Immature natural killer cell (primary cell): ENCODE data around the gene ZC3H11A. TPM values are rescaled to one million over a fixed set of nuclear protein-coding genes. Genes with fewer than 3 reads are reported as not detected.
"Not testable (repeated sequence)": the region's sequence is repeated elsewhere in the genome, so short reads cannot be mapped to it uniquely, and the experiment has no call there.

ENCODE experiments used
- DNase-seq, 3 donors: peaks; one replicate each; pipeline ENCODE4 v3.0.0; 2022; ENCODE audit warnings: mixed read lengths in 1 of 3
- H3K27ac Mint-ChIP-seq, 6 donors: one replicate each; pipeline ENCODE4 v1.8.0; 2020; ENCODE audit warnings: mixed read lengths in 6 of 6, mild to moderate bottlenecking in 5 of 6, inconsistent platforms in 4 of 6, moderate library complexity in 3 of 6
- H3K27me3 Mint-ChIP-seq, 3 donors: one replicate each; pipeline ENCODE4 v1.8.0; 2020 to 2021; ENCODE audit warnings: low read depth in 3 of 3, mild to moderate bottlenecking in 3 of 3, mixed read lengths in 3 of 3, moderate library complexity in 3 of 3, inconsistent platforms in 1 of 3
- H3K36me3 Mint-ChIP-seq, 3 donors: one replicate each; pipeline ENCODE4 v1.8.0; 2020; ENCODE audit warnings: mixed read lengths in 3 of 3, inconsistent platforms in 2 of 3, mild to moderate bottlenecking in 2 of 3
- H3K4me1 Mint-ChIP-seq, 2 donors: one replicate each; pipeline ENCODE4 v1.8.0; 2020; ENCODE audit warnings: inconsistent platforms in 2 of 2, mild to moderate bottlenecking in 2 of 2, mixed read lengths in 2 of 2, moderate library complexity in 1 of 2
- H3K4me3 Mint-ChIP-seq, 5 donors: one replicate each; pipeline ENCODE4 v1.8.0; 2020; ENCODE audit warnings: mild to moderate bottlenecking in 5 of 5, mixed read lengths in 5 of 5, inconsistent platforms in 3 of 5, moderate library complexity in 3 of 5
- H3K9me3 Mint-ChIP-seq, 6 donors: one replicate each; pipeline ENCODE4 v1.8.0; 2020; ENCODE audit warnings: mild to moderate bottlenecking in 6 of 6, mixed read lengths in 6 of 6, inconsistent platforms in 4 of 6, moderate library complexity in 3 of 6
- polyA plus RNA-seq, 3 donors: library from polyadenylated mRNA; unstranded; fragments of 300-500 nt; fragmentation: Illumina TruSeq; gene quantifications; one replicate each; pipeline ENCODE4 v1.2.3, GENCODE V29; 2021

ZC3H11A gene
- polyA plus RNA-seq, 3 donors from 2014 or later = 23.2 to 50.4 (median 34.4) TPM

DNA sequence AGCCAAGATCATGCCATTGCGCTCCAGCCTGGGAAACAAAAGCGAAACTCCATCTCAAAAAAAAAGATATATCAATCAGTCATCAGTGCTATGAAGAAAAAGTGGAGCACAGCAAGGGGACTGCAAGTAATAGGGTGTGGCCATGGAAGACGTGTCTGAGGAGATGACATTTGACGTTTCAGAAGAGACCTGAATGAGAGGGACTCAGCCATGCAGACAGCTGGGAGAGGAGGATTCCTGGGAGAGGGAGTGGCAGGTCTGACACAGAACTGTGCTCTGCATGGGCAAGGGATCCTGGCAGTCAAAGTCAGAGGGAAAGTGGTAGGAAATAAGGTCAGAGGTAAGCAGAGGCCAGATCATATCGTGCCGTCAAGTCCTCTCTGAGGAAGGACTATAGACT, 27.2 kb upstream of the ZC3H11A start:
- H3K27ac Mint-ChIP-seq = peak overlapping the region; percentile 86 to 96 (median 87)
- peaks cover 51 to 63% of the 10 kb centered on the region in 2 donors for H3K4me1 Mint-ChIP-seq
- H3K27me3 Mint-ChIP-seq = peaks cover 2 to 11% (median 7%) of the 10 kb centered on the region in 3 donors
- peaks cover 11 to 23% (median 20%) of the 10 kb centered on the region in 3 donors for H3K36me3 Mint-ChIP-seq
- DNase-seq = no peak
- H3K9me3 Mint-ChIP-seq = no peaks in the 10 kb centered on the region
- H3K4me3 Mint-ChIP-seq = peak overlapping the region; percentile 63 to 83 (median 74)

DNA sequence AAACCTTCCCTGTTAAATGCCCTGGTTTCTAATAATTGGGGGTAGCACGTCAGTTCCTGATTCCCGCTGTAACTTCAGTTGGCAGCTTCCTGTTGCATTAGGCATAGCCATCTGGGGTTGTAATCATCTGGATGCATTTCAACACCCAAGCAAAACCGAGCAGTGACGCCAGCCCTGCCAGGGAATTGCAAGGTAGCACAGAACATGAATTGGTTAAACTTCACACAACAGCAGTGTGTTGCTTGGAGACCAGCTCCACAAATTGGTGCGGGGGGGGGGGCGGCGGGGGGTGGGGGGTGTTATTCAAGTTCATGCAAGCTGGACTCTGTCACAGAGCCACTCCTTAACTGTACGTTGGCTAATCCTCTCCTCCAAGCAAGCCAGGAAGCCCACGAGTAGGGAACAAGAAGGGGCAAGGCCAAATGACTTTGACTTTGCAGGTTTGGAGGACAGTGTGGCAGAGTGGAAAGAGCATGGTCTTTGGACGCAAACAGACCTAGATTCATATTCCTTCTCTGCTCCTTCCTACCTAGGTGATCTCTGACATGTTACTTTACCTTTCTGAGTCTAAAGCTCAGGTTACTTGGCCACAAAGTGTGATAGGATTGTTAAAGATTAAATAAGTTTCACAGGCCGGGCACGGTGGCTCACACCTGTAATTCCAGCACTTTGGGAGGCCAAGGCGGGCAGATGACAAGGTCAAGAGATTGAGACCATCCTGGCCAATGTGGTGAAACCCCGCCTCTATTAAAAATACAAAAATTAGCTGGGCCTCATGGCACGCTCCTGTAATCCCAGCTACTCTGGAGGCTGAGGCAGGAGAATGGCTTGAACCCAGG, 25.7 kb upstream of the ZC3H11A start:
- Mint-ChIP-seq H3K27ac (peak overlapping the region; percentile 86 to 96 (median 91)), H3K36me3 (peaks cover 16 to 34% (median 31%) of the 10 kb centered on the region in 3 donors), H3K27me3 (peaks cover 2 to 11% (median 6%) of the 10 kb centered on the region in 3 donors), H3K4me1 (peaks cover 36 to 48% of the 10 kb centered on the region in 2 donors), H3K4me3 (peak overlapping the region; percentile 63 to 79 (median 74)), H3K9me3 (no peaks in the 10 kb centered on the region)
- peak; percentile 32 to 42 (median 39) for DNase-seq

DNA sequence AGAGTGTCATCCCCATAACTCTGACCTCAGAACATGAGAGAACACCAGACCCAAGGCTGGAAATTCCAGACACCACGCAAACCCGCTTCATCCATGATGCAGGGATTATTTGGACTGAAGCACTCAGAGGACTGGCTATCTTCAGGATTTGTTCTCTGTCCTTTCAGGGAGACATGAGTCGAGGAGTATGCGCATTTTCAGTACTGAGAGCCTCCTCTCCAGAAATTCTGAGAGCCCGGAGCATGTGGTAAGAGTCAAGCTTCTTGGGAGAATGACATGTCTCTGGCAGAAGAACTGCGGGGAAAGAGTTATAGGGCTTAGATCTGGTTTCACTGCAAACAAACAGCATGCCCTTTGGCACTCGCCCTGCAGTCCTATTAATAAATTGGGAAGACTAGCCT, 23.5 kb upstream of the ZC3H11A start:
- Mint-ChIP-seq H3K4me1 (peaks cover 35 to 54% of the 10 kb centered on the region in 2 donors), H3K9me3 (no peaks in the 10 kb centered on the region), H3K36me3 (peaks cover 18 to 46% (median 37%) of the 10 kb centered on the region in 3 donors), H3K27ac (peak overlapping the region; percentile 70 to 96 (median 81)), H3K4me3 (no peak overlapping the region), H3K27me3 (peaks cover 0 to 4% (median 0%) of the 10 kb centered on the region in 3 donors)
- no peak for DNase-seq

DNA sequence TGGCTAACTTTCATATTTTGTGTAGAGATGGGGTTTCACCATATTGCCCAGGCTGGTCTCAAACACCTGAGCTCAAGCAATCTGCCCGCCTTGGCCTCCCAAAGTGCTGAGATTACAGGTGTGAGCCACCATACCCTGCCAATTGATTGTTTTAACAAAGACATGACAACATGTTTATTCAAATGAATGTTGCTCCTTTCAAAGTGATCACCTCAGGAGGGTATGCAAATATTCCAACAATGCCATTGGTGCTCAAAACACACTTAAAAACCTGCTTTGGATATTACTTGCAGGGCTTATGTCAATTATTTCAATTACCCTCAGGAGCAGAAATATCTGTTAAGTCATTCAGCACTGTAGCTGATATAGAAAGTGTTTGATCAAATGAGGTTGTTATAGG, 22.6 kb upstream of the ZC3H11A start:
- peaks cover 0 to 4% (median 0%) of the 10 kb centered on the region in 3 donors for H3K27me3 Mint-ChIP-seq

DNA sequence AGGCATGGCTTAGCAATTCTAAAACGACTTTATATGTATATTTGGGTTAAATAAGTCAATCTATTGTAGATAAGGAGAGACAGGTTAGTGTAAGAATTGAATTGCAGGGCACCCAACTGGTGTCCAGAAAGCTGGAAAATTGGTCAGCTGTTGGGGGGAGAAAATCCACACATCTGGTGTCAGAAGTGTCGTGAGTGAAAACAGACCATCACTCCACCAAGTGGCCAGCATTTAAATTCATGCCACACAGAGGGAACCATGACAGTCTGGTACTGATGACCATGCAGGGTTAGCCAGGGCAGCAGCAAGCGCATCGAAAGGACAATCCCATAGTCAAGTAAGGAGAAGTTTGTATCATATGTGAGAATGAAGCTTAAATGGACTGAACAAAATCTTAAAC, 18.8 kb upstream of the ZC3H11A start:
- Mint-ChIP-seq H3K27ac (peak overlapping the region; percentile 69 to 82 (median 70)), H3K27me3 (no peaks in the 10 kb centered on the region), H3K4me1 (peaks cover 7 to 17% of the 10 kb centered on the region in 2 donors), H3K4me3 (no peak overlapping the region), H3K36me3 (peaks cover 7 to 29% (median 21%) of the 10 kb centered on the region in 3 donors), H3K9me3 (no peaks in the 10 kb centered on the region)
- DNase-seq = no peak

More for the DNA sequence above, 22.6 kb upstream of the ZC3H11A start:
- Mint-ChIP-seq H3K27ac (peak overlapping the region in 5 of 6 donors; percentile 24 to 59 (median 40)), H3K36me3 (peaks cover 18 to 47% (median 37%) of the 10 kb centered on the region in 3 donors), H3K4me3 (no peak overlapping the region), H3K4me1 (peaks cover 32 to 55% of the 10 kb centered on the region in 2 donors), H3K9me3 (no peaks in the 10 kb centered on the region)
- DNase-seq = no peak

DNA sequence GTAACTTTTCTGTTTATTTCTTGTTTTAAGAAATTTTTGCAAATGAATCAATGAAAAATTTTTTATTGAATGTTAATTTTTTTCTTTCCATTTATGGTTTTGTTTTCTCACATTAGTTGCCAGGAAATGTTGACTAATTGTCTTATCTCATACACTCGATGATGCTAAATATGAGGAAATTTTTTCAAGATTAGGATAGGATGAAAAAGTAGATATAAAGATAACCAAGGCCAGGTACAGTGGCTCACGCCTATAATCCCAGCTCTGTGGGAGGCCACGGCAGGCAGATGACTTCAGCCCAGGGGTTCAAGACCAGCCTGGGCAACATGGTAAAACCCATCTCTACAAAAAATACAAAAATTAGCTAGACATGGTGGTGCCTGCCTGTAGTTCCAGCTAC, 17.8 kb upstream of the ZC3H11A start:
- peaks cover 8 to 29% (median 16%) of the 10 kb centered on the region in 3 donors for H3K36me3 Mint-ChIP-seq
- no peaks in the 10 kb centered on the region for H3K27me3 Mint-ChIP-seq
- no peaks in the 10 kb centered on the region for H3K9me3 Mint-ChIP-seq
- DNase-seq = no peak
- peaks cover 7 to 14% of the 10 kb centered on the region in 2 donors for H3K4me1 Mint-ChIP-seq
- no peak overlapping the region for H3K4me3 Mint-ChIP-seq
- peak overlapping the region in 5 of 6 donors; percentile 29 to 74 (median 55) for H3K27ac Mint-ChIP-seq

DNA sequence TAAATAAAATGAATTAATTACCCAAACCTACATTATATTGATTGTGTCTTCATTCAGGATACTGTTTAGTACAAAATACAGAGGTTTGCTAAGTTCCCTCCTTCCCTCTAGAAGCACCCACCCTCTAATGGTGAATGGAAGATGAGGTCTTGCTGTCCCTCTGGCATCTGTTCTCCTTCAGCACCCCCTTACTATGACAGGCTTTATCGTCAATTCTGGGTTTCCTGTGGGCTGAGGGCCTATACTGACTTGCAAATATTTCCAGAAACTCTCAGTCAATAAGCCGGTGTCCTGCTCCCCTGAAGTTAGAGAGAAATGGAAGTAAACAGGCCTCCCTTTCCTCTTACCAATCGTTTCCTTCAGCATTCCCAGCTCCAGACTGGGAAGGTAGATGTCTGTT, 17.3 kb upstream of the ZC3H11A start:
- Mint-ChIP-seq H3K4me3 (no peak overlapping the region), H3K4me1 (peaks cover 7 to 14% of the 10 kb centered on the region in 2 donors), H3K9me3 (no peaks in the 10 kb centered on the region), H3K36me3 (peaks cover 11 to 28% (median 16%) of the 10 kb centered on the region in 3 donors), H3K27ac (peak overlapping the region; percentile 32 to 77 (median 58)), H3K27me3 (no peaks in the 10 kb centered on the region)
- no peak for DNase-seq

DNA sequence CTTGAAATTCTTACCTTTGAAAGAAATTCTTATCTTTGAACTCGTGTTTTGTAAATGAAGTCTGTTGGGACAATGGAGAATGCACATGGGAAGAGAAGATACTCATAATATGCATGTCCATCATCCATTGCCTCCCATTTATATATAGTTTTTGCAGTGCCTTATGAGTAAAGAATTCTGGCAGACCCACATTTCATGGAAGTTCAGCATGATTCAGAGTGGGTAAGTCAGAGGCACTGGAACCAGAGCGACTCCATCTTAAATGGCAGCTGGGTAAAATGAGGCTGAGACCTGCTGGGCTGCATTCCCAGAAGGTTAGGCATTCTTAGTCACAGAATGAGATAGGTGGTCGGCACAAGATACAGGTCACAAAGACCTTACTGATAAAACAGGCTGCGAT, 16.6 kb upstream of the ZC3H11A start:
- H3K27ac Mint-ChIP-seq = peak overlapping the region in 4 of 6 donors; percentile 32 to 77 (median 55)
- no peaks in the 10 kb centered on the region for H3K9me3 Mint-ChIP-seq
- no peaks in the 10 kb centered on the region for H3K27me3 Mint-ChIP-seq
- peaks cover 7 to 14% of the 10 kb centered on the region in 2 donors for H3K4me1 Mint-ChIP-seq
- H3K4me3 Mint-ChIP-seq = no peak overlapping the region
- DNase-seq = no peak
- H3K36me3 Mint-ChIP-seq = peaks cover 9 to 21% (median 15%) of the 10 kb centered on the region in 3 donors

DNA sequence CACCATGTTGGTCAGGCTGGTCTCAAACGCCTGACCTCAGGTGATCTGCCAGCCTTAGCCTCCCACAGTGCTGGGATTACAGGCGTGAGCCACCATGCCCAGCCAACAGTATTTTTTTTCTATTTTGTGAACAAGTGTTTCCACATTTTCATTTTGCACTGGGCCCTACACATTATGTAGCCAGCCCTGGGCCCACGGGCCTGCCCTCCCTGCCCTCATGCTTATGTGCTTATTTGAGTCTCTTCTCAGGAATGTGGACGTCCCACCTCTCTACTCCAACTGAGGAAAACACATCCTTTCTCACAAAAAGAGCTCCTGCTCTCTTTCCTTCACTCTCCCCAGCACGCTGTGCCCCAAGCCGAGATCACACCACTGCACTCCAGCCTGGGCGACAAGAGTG, 13.5 kb upstream of the ZC3H11A start:
- no peaks in the 10 kb centered on the region for H3K27me3 Mint-ChIP-seq
- H3K4me1 Mint-ChIP-seq = peaks cover under 1 to 3% of the 10 kb centered on the region in 2 donors
- peaks cover 0 to 12% (median 4%) of the 10 kb centered on the region in 3 donors for H3K36me3 Mint-ChIP-seq
- H3K27ac Mint-ChIP-seq = no peak overlapping the region
- H3K9me3 Mint-ChIP-seq = no peaks in the 10 kb centered on the region
- no peak overlapping the region for H3K4me3 Mint-ChIP-seq
- DNase-seq = no peak

DNA sequence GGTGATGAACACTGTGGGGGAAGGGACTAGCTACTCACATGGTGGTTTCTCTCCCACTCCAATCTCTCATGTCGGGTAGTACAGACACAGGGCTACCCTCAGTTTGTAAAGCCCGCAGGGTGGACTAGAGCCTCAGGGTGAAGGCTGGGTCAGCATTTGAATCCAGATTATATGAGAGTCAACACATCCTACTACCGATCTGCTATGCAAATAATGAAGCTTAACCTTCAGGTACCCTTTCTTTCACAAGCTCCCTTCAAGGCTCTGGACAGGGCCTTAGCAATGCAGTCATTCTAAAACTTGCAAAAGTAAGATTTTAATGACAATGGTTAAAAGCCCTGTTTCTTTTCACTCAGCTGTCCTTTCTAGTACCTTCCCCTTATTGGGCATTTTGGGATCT, 5.5 kb upstream of the ZC3H11A start:
- peaks cover 3 to 5% of the 10 kb centered on the region in 2 donors for H3K4me1 Mint-ChIP-seq
- no peaks in the 10 kb centered on the region for H3K27me3 Mint-ChIP-seq
- no peak overlapping the region for H3K4me3 Mint-ChIP-seq
- no peak for DNase-seq
- no peaks in the 10 kb centered on the region for H3K9me3 Mint-ChIP-seq
- peaks cover 0 to 9% (median 4%) of the 10 kb centered on the region in 3 donors for H3K36me3 Mint-ChIP-seq
- no peak overlapping the region for H3K27ac Mint-ChIP-seq

DNA sequence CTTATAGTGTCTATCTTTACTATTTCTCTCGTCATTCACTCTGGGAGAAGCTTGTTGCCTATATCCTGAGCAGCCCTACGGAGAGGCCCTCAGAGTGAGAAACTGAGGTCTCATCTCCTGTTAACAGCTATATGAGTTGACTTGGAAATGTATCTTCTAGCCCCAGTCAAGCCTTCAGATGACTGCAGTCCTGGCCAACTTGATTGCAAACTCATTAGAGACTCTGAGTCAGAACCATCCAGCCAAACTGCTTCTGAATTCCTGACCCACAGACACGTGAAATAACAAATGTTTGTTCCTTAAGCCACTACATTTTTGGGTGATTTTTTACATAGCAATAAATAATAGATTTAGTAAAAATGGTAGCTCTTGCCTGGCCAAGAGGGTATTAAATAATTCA, 3.9 kb upstream of the ZC3H11A start:
- Mint-ChIP-seq H3K4me1 (peaks cover 15 to 17% of the 10 kb centered on the region in 2 donors), H3K27me3 (peaks cover 4 to 10% (median 8%) of the 10 kb centered on the region in 3 donors), H3K27ac (no peak overlapping the region), H3K36me3 (no peaks in the 10 kb centered on the region), H3K4me3 (no peak overlapping the region), H3K9me3 (no peaks in the 10 kb centered on the region)
- no peak for DNase-seq

DNA sequence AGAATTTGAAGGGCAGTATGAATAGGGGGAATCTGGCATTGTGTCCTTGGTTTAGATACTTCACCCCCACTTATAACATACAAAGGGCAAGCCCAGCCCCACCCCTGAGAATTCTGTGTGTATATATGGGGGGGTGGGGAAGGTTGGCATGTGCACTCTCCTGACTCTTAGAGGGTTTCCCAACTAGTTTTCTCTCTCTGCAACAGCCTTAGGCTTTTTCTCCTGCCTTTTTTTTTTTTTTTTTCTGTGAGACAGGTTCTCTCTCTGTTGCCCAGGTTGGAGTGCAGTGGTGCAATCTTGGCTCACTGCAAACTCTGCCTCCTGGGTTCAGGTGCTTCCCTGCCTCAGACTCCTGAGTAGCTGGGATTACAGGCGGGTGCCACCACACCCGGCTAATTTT, 2.9 kb upstream of the ZC3H11A start:
- Mint-ChIP-seq H3K36me3 (peaks cover 2 to 4% (median 3%) of the 10 kb centered on the region in 3 donors), H3K27me3 (peaks cover 5 to 11% (median 8%) of the 10 kb centered on the region in 3 donors), H3K9me3 (no peaks in the 10 kb centered on the region), H3K4me3 (no peak overlapping the region), H3K4me1 (peaks cover 25 to 27% of the 10 kb centered on the region in 2 donors), H3K27ac (no peak overlapping the region)
- DNase-seq = no peak

DNA sequence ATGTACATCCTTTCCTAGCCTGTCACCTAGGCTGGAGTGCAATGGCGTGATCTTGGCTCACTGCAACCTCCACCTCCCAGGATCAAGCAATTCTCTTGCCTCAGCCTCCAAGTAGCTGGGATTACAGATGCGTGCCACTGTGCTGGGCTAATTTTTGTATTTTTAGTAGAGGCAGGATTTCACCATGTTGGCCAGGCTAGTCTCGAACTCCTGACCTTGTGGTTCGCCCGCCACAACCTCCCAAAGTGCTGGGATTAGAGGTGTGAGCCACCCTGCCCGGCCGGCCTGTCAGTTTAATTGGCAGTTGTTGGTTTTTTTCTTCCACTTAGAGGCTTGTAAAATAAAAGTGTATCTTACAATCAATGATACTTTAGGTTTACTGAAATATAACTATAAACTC, 1.9 kb upstream of the ZC3H11A start:
- not testable (repeated sequence) for DNase-seq, H3K27ac Mint-ChIP-seq, H3K4me3 Mint-ChIP-seq, H3K9me3 Mint-ChIP-seq, H3K36me3 Mint-ChIP-seq
- H3K27me3 Mint-ChIP-seq = peaks cover 5 to 11% (median 8%) of the 10 kb centered on the region in 3 donors
- H3K4me1 Mint-ChIP-seq = peaks cover 36 to 38% of the 10 kb centered on the region in 2 donors

DNA sequence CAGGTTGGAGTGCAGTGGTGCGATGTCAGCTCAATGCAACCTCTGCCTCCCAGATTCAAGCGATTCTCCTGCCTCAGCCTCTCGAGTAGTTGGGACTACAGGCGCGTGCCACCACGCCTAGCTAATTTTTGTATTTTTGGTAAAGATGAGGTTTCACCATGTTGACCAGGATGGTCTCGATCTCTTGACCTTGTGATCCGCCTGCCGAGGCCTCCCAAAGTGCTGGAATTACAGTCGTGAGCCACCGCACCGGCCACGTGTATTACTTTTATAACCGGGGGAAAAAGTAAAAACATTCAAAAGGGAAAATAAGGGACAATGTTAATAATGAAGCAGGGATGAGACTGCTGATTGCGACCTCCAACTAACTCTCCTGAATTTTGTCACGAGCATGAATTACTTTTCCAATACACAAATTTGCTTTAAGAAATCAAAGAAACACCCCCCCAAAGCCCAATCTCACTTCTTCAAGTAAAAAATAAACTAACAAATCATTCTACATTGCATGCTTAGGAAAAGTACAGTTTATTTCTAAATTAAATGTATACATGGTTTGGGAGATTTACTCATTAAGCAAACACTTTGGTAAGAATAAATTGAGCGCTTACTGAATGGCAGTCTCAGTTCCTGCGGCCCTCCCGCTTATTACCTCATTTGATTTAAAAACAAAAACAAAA, 521 bp upstream of the ZC3H11A start:
- Mint-ChIP-seq H3K4me1 (peaks cover 45 to 51% of the 10 kb centered on the region in 2 donors), H3K27ac (peak overlapping the region; percentile 91 to 98 (median 93))

More for the DNA sequence above, 521 bp upstream of the ZC3H11A start:
- Mint-ChIP-seq H3K9me3 (no peaks in the 10 kb centered on the region), H3K27me3 (peaks cover 5 to 11% (median 8%) of the 10 kb centered on the region in 3 donors), H3K36me3 (peaks cover 4 to 5% (median 5%) of the 10 kb centered on the region in 3 donors), H3K4me3 (peak overlapping the region; percentile 93 to 98 (median 96))
- no peak for DNase-seq
